C4-2B (cell line): ENCODE results near the gene FOXO1.

Experiments used
- CTCF ChIP-seq: fragments of 450-650 bp; conservative IDR thresholded peaks from 2 replicates; pipeline ENCODE4 v1.5.1; 2017; ENCODE audit warnings: mild to moderate bottlenecking
- ZFX ChIP-seq: fragments of 450-650 bp; IDR thresholded peaks from 2 replicates; pipeline ENCODE4 v1.6.1; 2017

- TF ChIP-seq CTCF (no peak), ZFX (no peak)
Measured at GRCh38 chr13:40540328-40541044, 126.0 kb downstream of the FOXO1 start.
